ENCODE measurements around the gene IDH3B. TPM values are rescaled to one million over a fixed set of nuclear protein-coding genes. Genes with fewer than 3 reads are reported as not detected.

Gene IDH3B
- total and polyA plus RNA-seq, 2 donors (not counting 1 experiment from before 2014, with no cell fraction given), result 131 to 225 TPM

- H3K36me3 ChIP-seq (replicated peaks in 1 of 2; ENCODE audit: control extremely low read depth in 1 of 2, control insufficient read depth in 1 of 2, extremely low read depth in 1 of 2, insufficient read depth in 2 of 2, low read length in 1 of 2), result peaks cover 4 to 67% of the 10 kb centered on the region in 2 experiments
- H3K4me1 ChIP-seq (ENCODE audit: control insufficient read depth in 2 of 2, insufficient read depth in 2 of 2, low read length in 2 of 2), result peaks cover 19 to 20% of the 10 kb centered on the region in 2 donors
- H4K20me1 ChIP-seq (ENCODE audit: control insufficient read depth, insufficient read depth, low read length, poor library complexity, severe bottlenecking), result peaks cover 42% of the 10 kb centered on the region
- no peaks in the 10 kb centered on the region for H3K9me3 ChIP-seq (ENCODE audit: control extremely low read depth in 1 of 3, control insufficient read depth in 2 of 3, insufficient read depth in 1 of 3, low read length in 2 of 3)
- Mint-ChIP-seq H3K4me3 (peak overlapping the region; percentile 16), H3K9me3 (ENCODE audit: insufficient read depth) (no peaks in the 10 kb centered on the region), H3K4me1 (peaks cover 21% of the 10 kb centered on the region), H3K27ac (no peak overlapping the region), H3K27me3 (no peaks in the 10 kb centered on the region)
- H3K27ac ChIP-seq (ENCODE audit: low read length in 2 of 2), result no peak overlapping the region
- ChIA-PET POLR2A (interaction anchor here (4.8 kb wide), 1 partner anchor 9 kb away, joined by 57 read pairs; the partner anchor contains the start of gene IDH3B), CTCF (interaction anchor here (1.1 kb wide), 1 partner anchor 9 kb away, joined by 3 read pairs; the partner anchor contains the start of gene IDH3B)
- no peak overlapping the region for H3K4me2 ChIP-seq (replicated peaks; ENCODE audit: low read depth, low read length, poor library complexity, severe bottlenecking)
- DNase-seq, result peak; percentile 21
- H3K4me3 ChIP-seq (ENCODE audit: control extremely low read depth in 1 of 5, extremely low read depth in 1 of 5, insufficient read depth in 1 of 5, low read depth in 2 of 5, low read length in 4 of 5), result no peak overlapping the region
- TF ChIP-seq EZH2 (IDR thresholded peaks at IDR 0.05; ENCODE audit: borderline replicate concordance, insufficient read depth, low read depth, low read length, poor library complexity, severe bottlenecking) (no peak), CTCF (IDR thresholded peaks at IDR 0.05) (no peak)
- intact Hi-C loops (cut with micrococcal nuclease), result no loop called here
- 93% methylated on average over 15 of the region's 17 CpGs for WGBS (ENCODE audit: insufficient coverage)
- no peak for ATAC-seq (ENCODE audit: low read depth)
- H3K9ac ChIP-seq (ENCODE audit: low read length), result no peak overlapping the region
- H2AFZ ChIP-seq (ENCODE audit: insufficient read depth, low read depth, low read length, poor library complexity, severe bottlenecking), result no peak overlapping the region
- peaks cover 27% of the 10 kb centered on the region for H3K79me2 ChIP-seq (ENCODE audit: control insufficient read depth, insufficient read depth, low read length)
- no peaks in the 10 kb centered on the region for H3K27me3 ChIP-seq (replicated peaks in 1 of 4; ENCODE audit: control extremely low read depth in 1 of 4, control insufficient read depth in 3 of 4, insufficient read depth in 4 of 4, low read length in 3 of 4)
These were observed 8.5 kb downstream of the IDH3B start for GRCh38 chr20:2655331-2656116.

GRCh38 chr20:2654831-2655230 is 9.2 kb downstream of the IDH3B start:
- POLR2A ChIA-PET, result interaction anchor here (1.2 to 4.8 kb wide), 2 partner anchors 9 to 184 kb away, joined by 4 to 57 read pairs; partner anchors contain the start of genes IDH3B and SNRPB
- intact Hi-C loops (cut with micrococcal nuclease), result no loop called here

More at GRCh38 chr20:2654831-2655230, 9.2 kb downstream of the IDH3B start:
- Histone ChIP-seq H3K4me3 (ENCODE audit: control extremely low read depth in 1 of 5, extremely low read depth in 1 of 5, insufficient read depth in 1 of 5, low read depth in 2 of 5, low read length in 4 of 5) (no peak overlapping the region), H3K9me3 (ENCODE audit: control extremely low read depth in 1 of 3, control insufficient read depth in 2 of 3, insufficient read depth in 1 of 3, low read length in 2 of 3) (no peaks in the 10 kb centered on the region), H3K36me3 (replicated peaks in 1 of 2; ENCODE audit: control extremely low read depth in 1 of 2, control insufficient read depth in 1 of 2, extremely low read depth in 1 of 2, insufficient read depth in 2 of 2, low read length in 1 of 2) (peaks cover 4 to 60% of the 10 kb centered on the region in 2 experiments), H3K27ac (ENCODE audit: low read length in 2 of 2) (no peak overlapping the region), H3K79me2 (ENCODE audit: control insufficient read depth, insufficient read depth, low read length) (peaks cover 27% of the 10 kb centered on the region), H3K4me2 (replicated peaks; ENCODE audit: low read depth, low read length, poor library complexity, severe bottlenecking) (no peak overlapping the region), H3K9ac (ENCODE audit: low read length) (no peak overlapping the region), H3K4me1 (ENCODE audit: control insufficient read depth in 2 of 2, insufficient read depth in 2 of 2, low read length in 2 of 2) (peaks cover 19 to 20% of the 10 kb centered on the region in 2 donors), H2AFZ (ENCODE audit: insufficient read depth, low read depth, low read length, poor library complexity, severe bottlenecking) (no peak overlapping the region), H3K27me3 (replicated peaks in 1 of 4; ENCODE audit: control extremely low read depth in 1 of 4, control insufficient read depth in 3 of 4, insufficient read depth in 4 of 4, low read length in 3 of 4) (no peaks in the 10 kb centered on the region), H4K20me1 (ENCODE audit: control insufficient read depth, insufficient read depth, low read length, poor library complexity, severe bottlenecking) (peaks cover 42% of the 10 kb centered on the region)
- TF ChIP-seq EZH2 (IDR thresholded peaks at IDR 0.05; ENCODE audit: borderline replicate concordance, insufficient read depth, low read depth, low read length, poor library complexity, severe bottlenecking) (no peak), CTCF (IDR thresholded peaks at IDR 0.05) (no peak)
- Mint-ChIP-seq H3K9me3 (ENCODE audit: insufficient read depth) (no peaks in the 10 kb centered on the region), H3K4me1 (peaks cover 25% of the 10 kb centered on the region), H3K4me3 (peak overlapping the region; percentile 91), H3K27me3 (no peaks in the 10 kb centered on the region), H3K27ac (peak overlapping the region; percentile 67)
- DNase-seq (no peak), ATAC-seq (ENCODE audit: low read depth) (no peak)
- CTCF ChIA-PET, result interaction anchor here (1.1 kb wide), 1 partner anchor 9 kb away, joined by 3 read pairs; the partner anchor contains the start of gene IDH3B
- WGBS (ENCODE audit: insufficient coverage), result 94% methylated on average over 3 of the region's 3 CpGs
